Measurements from ENCODE around the gene INHBC.

INHBC gene

GRCh38 chr12:57454566-57455373 is 20.2 kb downstream of the INHBC start, which contains the start of gene INHBE (continued):
- TF ChIP-seq ZNF830 (tag by site-specific recombination; IDR thresholded peaks at IDR 0.05; ENCODE audit: low read depth) (no peak), ZNF24 (tag by site-specific recombination; IDR thresholded peaks at IDR 0.05) (no peak; the same call in 1 of the 2 replicates), ZNF654 (tag by site-specific recombination; IDR thresholded peaks at IDR 0.05; ENCODE audit: low read depth) (no peak), ZNF423 (tag by site-specific recombination; IDR thresholded peaks at IDR 0.05) (no peak), ZNF248 (tag by site-specific recombination; IDR thresholded peaks at IDR 0.05) (no peak), ZNF76 (tag by site-specific recombination; IDR thresholded peaks at IDR 0.05; ENCODE audit: borderline replicate concordance, low read depth) (peak; percentile 32; the same call in 1 of the 2 replicates), ZBTB8A (tag by site-specific recombination; IDR thresholded peaks at IDR 0.05) (no peak), ZBTB6 (tag by site-specific recombination; IDR thresholded peaks at IDR 0.05) (no peak), ZNF19 (tag by site-specific recombination; IDR thresholded peaks at IDR 0.05; ENCODE audit: low read depth) (no peak), SP3 (tag by site-specific recombination; IDR thresholded peaks at IDR 0.05) (peak; percentile 76), ZNF37A (tag by site-specific recombination; IDR thresholded peaks at IDR 0.05) (no peak), ZNF335 (tag by site-specific recombination; conservative IDR thresholded peaks at IDR 0.05) (peak; percentile 72), ZNF548 (tag by site-specific recombination; IDR thresholded peaks at IDR 0.05) (no peak), ZNF707 (tag by site-specific recombination; IDR thresholded peaks at IDR 0.05) (peak; percentile 45; the same call in 1 of the 2 replicates), ZNF426 (tag by site-specific recombination; IDR thresholded peaks at IDR 0.05) (no peak), ZNF785 (tag by site-specific recombination; IDR thresholded peaks at IDR 0.05) (peak; percentile 37; the same call in 1 of the 2 replicates), ZNF140 (tag by site-specific recombination; IDR thresholded peaks at IDR 0.05) (no peak), TCF7L2 (IDR thresholded peaks at IDR 0.05; ENCODE audit: borderline replicate concordance, low read depth, low read length) (no peak), ZNF394 (tag by site-specific recombination; IDR thresholded peaks at IDR 0.05; ENCODE audit: borderline replicate concordance) (peak; percentile 47), MZF1 (tag by site-specific recombination; IDR thresholded peaks at IDR 0.05; ENCODE audit: borderline replicate concordance) (peak; percentile 53; the same call in 1 of the 2 replicates), SP7 (tag by site-specific recombination; IDR thresholded peaks at IDR 0.05) (peak; percentile 69), ZNF211 (tag by site-specific recombination; IDR thresholded peaks at IDR 0.05; ENCODE audit: low read depth) (no peak), ZNF610 (tag by site-specific recombination; IDR thresholded peaks at IDR 0.05; ENCODE audit: borderline replicate concordance) (peak; percentile 75; the same call in 1 of the 2 replicates), ZNF433 (tag by site-specific recombination; IDR thresholded peaks at IDR 0.05; ENCODE audit: low read depth) (no peak), ZNF114 (tag by site-specific recombination; IDR thresholded peaks at IDR 0.05) (no peak), ZNF366 (tag by site-specific recombination; conservative IDR thresholded peaks at IDR 0.05) (peak; percentile 82), ZNF10 (tag by site-specific recombination; IDR thresholded peaks at IDR 0.05) (no peak), KLF9 (tag by site-specific recombination; IDR thresholded peaks at IDR 0.05; ENCODE audit: low read depth) (peak; percentile 29; the same call in 1 of the 2 replicates)
- TF ChIP-seq, protein P1, sequence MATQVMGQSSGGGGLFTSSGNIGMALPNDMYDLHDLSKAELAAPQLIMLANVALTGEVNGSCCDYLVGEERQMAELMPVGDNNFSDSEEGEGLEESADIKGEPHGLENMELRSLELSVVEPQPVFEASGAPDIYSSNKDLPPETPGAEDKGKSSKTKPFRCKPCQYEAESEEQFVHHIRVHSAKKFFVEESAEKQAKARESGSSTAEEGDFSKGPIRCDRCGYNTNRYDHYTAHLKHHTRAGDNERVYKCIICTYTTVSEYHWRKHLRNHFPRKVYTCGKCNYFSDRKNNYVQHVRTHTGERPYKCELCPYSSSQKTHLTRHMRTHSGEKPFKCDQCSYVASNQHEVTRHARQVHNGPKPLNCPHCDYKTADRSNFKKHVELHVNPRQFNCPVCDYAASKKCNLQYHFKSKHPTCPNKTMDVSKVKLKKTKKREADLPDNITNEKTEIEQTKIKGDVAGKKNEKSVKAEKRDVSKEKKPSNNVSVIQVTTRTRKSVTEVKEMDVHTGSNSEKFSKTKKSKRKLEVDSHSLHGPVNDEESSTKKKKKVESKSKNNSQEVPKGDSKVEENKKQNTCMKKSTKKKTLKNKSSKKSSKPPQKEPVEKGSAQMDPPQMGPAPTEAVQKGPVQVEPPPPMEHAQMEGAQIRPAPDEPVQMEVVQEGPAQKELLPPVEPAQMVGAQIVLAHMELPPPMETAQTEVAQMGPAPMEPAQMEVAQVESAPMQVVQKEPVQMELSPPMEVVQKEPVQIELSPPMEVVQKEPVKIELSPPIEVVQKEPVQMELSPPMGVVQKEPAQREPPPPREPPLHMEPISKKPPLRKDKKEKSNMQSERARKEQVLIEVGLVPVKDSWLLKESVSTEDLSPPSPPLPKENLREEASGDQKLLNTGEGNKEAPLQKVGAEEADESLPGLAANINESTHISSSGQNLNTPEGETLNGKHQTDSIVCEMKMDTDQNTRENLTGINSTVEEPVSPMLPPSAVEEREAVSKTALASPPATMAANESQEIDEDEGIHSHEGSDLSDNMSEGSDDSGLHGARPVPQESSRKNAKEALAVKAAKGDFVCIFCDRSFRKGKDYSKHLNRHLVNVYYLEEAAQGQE (tag by site-specific recombination; IDR thresholded peaks at IDR 0.05): no peak
- TF ChIP-seq, protein P2, sequence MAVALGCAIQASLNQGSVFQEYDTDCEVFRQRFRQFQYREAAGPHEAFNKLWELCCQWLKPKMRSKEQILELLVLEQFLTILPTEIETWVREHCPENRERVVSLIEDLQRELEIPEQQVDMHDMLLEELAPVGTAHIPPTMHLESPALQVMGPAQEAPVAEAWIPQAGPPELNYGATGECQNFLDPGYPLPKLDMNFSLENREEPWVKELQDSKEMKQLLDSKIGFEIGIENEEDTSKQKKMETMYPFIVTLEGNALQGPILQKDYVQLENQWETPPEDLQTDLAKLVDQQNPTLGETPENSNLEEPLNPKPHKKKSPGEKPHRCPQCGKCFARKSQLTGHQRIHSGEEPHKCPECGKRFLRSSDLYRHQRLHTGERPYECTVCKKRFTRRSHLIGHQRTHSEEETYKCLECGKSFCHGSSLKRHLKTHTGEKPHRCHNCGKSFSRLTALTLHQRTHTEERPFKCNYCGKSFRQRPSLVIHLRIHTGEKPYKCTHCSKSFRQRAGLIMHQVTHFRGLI (tag by site-specific recombination; IDR thresholded peaks at IDR 0.05): no peak; the same call in 1 of the 2 replicates
- TF ChIP-seq, protein P3, sequence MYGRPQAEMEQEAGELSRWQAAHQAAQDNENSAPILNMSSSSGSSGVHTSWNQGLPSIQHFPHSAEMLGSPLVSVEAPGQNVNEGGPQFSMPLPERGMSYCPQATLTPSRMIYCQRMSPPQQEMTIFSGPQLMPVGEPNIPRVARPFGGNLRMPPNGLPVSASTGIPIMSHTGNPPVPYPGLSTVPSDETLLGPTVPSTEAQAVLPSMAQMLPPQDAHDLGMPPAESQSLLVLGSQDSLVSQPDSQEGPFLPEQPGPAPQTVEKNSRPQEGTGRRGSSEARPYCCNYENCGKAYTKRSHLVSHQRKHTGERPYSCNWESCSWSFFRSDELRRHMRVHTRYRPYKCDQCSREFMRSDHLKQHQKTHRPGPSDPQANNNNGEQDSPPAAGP (tag by site-specific recombination; IDR thresholded peaks at IDR 0.05): no peak
